SIG-M5 treated with dmso at 0.1 percent for 504 hours (cell line): Measurements from ENCODE around the gene DZIP1L.

Experiments used
- DNase-seq: peaks from one replicate; lab custom pipeline; 2025; ENCODE audit not compliant: unreplicated experiment; lab: John Stamatoyannopoulos, UW

The DZIP1L gene

GRCh38 chr3:138072796-138073195 lies 42.6 kb downstream of the DZIP1L start:
- DNase-seq: no peak

GRCh38 chr3:138070006-138070405 lies 45.4 kb downstream of the DZIP1L start:
- no peak for DNase-seq

DNA sequence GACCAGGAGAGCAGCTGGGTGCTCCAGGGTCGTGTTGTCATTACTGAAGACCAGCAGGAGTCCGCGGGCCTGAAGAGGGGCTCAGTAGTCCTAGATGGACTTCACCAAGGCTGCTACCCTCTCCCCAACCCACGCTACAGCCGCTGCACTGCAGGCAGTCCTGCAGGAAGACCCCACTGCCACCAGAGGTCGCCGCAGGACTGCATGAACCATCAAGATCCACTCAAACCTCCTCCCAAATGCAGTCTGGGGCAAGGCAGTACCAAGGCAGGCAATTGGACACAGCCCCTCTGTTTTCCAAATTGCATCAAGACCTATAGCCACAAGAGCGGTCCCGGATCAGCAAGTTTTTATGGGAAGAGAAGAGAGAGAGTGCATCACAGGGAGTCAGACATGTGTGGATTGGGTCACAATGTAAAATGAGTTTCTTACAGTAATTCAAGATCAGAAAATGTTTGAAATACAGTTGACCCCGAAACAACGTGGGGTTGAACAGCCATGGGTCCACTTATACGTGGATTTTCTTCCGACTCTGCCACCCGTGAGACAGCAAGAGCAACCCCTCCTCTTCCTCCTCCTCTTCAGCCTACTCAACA lies 46.7 kb downstream of the DZIP1L start:
- DNase-seq: peak; percentile 62

DNA sequence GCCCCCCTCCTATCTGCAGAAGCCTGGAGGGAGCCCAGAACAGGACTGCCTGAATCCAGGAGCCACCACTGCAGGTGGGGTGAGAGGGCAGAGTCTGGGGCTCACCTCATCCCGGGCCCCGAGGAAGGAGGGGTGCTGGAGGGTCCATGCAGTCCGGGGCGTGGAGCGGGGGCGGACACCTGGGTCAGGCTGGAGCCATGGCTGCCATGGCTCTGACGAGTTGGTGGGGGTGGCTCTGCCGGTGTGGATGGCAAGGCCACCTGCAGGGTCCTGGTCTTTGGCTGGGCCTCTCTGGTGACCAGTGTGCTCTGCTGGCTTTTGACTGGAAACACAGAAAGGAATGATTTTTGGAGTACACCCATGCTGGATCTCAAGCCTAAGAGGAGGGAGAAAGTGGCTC lies 47.4 kb downstream of the DZIP1L start:
- DNase-seq: no peak

DNA sequence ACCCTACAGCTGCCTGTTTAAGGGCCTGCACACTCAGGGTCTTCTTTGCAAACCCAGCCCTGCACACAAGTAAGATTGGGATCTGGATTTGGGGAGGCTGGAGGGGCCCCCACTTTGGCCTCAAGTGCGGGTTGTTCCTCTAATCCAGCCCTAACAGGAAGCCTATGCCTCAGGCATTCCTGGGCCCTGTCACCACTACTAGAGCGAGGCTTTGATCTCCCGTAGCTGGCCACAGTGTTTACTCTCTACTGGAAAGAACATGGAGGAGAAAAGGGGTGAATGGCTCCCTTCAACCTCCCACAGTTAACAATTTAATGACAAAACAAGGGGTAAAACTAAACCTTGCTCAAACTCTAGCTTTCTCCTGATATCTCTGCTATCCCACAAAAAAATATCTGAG lies 48.4 kb downstream of the DZIP1L start:
- DNase-seq: no peak

- no peak for DNase-seq
Observed at GRCh38 chr3:138066383-138066782, 49.0 kb downstream of the DZIP1L start.

GRCh38 chr3:138065949-138066348 lies 49.5 kb downstream of the DZIP1L start:
- DNase-seq: no peak

DNA sequence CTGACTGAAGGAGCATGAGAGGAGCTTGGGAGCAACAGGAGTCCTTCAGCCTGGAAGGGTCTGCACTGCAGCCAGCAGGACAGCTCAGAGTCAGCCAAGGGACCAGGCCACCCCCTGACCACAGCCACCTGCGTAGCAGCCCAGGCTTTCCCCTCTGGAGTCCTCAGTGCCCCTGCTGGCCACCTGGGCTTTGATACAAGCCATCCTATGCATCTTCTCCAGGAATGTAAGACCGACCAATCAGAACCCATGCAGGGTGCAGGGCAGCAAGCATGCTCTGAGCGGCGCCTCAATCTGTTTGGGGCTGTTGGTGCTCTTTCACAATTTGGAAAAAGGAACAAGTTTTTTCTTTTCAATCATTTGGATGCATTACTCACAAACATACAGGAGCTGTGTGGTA lies 52.0 kb downstream of the DZIP1L start:
- peak; percentile 11 for DNase-seq

- no peak for DNase-seq
Observed at GRCh38 chr3:138062626-138063025, 52.8 kb downstream of the DZIP1L start.

GRCh38 chr3:138062037-138062436 lies 53.4 kb downstream of the DZIP1L start:
- DNase-seq: no peak

- peak; percentile 39 for DNase-seq
Observed at GRCh38 chr3:138060792-138061191, 54.6 kb downstream of the DZIP1L start.

DNA sequence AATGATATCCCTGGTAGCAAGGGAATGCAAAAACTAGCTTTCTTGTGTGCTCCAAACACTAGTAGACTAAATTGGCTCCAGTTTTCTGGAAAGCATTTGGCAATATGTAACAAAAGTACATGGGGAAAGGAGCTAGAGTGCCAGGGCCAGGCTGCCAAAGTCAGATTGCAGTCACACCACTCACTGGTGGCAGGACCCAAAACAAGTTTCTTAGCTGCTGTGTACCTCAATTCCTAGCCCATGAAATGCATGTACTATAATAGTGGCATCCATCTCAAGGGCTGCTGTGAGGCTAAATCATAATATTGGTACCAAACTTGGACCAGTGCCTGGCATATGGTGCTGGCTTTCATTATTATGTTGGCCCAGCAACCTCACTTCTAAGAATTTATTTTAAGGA lies 56.1 kb downstream of the DZIP1L start:
- DNase-seq: no peak

DNA sequence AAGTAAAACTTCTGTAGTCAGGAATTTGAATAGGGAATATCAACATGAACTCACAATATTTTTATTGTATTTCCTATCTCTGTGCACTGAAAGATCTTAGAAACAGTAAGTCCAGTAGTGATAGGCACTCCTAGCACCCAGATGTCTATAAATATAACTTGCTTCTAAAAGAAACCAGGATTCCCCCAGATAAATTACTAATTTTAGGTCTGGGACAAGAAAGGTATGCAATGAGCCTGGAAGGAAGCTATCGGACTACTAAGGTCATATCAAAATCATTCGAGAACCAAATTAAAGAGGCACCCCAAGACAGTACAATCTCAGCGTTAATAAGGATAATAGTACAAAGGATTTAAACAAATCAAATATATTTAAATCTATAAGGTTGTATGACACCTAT lies 58.0 kb downstream of the DZIP1L start:
- DNase-seq: no peak

DNA sequence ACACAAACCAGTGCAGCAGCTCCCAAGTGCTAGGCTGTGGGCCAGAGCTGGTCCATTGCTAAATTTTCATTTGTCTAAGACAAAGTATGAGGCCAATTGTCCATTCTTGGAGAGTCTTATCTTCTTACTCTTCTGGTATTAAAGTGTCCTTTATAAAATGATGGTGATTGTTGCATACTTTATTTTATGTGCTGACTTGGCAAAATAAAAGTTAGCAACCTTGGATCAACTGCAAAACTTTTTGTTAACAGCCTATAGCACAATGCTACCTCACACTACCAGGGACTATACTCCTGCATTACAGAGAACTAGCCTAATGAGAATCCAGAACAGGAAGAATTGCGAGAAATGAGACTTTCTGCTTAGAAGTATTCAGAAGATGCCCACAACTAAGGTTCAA lies 61.4 kb downstream of the DZIP1L start:
- DNase-seq: no peak

DNA sequence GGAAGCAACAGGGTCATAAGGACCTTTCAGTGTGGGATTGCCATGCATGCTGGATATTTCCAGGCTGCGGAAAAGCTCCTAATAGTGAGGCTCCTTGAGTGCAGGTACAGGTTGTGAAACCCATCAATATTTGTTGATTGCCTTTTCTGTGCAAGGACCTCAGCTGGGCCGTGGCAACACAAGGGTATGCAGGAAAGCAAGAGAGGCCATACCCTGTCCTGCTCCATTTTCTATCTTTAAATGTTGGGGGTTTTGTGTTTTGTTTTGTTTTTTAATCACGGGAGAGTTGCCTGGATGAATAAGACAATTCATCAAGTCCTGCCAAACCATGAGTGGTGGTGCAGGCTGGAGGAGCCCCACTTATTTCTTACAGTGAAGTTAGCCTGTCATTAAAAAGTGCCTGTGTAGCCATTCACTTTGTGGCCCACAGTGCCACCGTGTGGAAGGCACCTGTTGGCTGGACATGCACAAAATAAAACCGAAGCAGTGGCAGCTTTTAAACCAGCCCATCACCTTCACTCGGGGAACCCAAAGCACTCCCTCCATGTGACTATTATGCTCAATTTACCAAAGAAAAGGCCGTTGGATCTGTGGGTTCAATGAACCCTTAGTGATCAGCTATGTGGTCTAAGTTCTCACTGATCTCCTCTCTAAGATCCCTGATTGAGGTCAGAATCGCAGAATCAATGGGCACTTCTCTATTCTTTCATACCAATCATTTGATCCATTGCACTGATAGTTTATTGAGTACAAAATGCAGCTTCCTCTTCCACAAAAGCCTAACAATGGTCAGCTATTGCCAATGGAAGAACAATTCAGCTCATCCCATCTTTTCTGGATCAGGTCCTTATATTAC lies 63.2 kb downstream of the DZIP1L start:
- DNase-seq: peak; percentile 29

DNA sequence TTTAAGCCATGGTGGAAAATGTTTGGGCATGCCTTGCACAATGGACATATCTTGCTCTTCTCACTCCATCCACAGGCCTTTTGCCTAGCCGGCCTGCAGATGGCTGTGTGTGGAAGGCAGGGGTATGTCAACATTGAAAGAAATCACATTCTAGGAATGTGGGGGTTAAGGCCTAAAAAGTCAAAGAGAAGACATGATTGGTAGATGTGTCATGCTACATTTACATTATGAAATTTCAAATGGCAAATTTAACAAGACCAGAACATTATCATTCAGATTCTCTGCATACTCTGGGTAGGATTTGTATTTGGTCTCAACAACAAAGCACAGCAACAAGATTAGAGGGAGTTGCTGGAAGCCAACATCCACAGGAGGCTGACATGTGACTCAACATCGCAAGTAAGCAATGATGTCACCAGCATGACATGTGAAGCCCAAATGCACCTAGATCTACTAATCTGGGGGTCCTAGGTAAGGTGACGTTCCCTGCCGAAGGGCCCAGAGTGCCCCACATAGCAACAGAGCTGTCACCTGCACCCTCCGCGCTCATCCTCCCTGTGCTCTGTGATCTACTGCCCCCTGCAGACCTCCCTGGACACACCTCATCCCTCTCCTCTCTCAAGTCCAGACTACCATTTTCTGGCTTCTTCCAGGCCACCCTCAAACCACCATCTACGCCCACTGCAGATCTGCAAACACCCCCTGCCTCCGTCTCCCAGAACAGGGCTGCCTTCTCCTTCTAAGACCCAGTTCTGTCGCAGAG lies 66.1 kb downstream of the DZIP1L start:
- no peak for DNase-seq

DNA sequence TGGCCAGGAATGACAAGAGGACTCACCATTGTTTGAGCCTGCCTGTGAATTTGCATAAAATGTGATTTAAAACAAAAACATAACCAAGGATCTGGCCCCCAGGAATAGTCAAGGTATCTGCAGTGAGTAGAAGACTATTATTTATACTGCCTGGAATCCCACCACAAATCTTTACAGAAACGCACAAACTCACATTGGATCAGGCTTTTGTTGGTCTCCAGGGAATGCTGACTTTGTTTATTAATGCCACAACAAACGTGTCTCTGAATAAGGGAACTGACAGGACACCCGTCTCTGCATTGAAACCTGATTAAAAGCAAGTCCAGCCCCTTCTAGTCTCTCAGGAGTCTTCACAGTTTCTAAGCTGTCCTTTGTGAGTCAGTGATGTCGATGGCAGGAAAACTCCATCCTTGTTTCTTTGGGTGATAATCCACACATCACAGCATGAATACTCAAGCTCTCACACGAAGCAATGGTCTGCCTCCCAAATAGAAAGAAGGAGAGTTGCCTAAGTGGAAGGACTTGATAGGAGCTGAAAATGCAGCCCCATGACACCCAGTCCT lies 67.7 kb downstream of the DZIP1L start:
- no peak for DNase-seq

- no peak for DNase-seq
Observed at GRCh38 chr3:138046955-138047354, 68.5 kb downstream of the DZIP1L start.

DNA sequence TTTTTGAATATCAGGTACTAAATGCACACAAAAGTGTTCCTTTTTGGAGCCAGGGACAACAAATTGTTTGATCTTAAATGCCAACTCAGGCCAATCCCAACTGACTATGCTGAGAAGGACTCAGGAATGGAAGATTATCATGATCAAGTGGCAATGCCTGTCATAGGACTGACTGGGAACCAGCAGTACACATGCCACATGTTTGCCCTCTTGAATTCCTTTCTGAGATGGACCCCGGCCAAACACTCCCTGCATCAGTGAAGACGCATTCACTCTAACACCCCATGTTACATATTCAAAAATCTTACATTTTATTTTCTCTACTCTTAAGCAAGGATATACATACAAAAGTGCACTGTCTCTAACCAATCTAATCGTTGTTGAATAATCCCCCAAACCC lies 69.3 kb downstream of the DZIP1L start:
- no peak for DNase-seq

DNA sequence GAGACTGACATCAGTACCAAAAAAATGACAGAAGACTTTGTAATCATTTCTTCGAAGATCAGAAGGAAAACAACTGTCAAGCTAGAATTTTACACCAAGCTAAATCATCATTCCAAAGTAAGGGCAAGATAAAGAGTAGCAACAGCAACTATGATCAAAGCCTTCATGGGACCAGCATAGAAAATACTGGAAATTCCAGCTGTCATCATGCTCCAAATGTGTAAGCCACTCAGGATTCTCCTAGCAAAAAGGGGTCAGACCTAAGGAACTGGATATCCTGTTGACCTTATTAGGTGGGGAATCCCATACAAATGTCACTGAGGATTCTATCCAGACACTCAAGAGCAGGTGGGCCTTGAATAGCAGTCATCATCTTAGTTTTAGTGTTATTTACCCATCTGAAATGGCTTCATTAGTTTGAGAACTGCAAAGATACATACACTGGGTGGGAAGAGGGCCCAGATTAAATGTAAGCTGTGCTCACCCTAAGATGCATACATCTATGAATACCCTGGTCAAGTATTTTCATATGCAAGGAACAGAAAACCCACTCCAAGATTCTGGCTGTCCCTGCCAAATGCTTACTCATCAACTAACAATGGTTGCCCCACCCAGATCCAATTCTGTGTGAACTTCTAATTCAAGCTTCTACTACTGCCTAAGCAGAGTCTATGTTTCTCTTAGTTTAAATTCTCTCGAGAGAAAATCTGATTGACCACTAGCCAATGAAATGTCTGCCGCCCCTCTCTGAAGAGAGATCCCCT lies 72.0 kb downstream of the DZIP1L start:
- no peak for DNase-seq

GRCh38 chr3:138042043-138042442 lies 73.4 kb downstream of the DZIP1L start:
- DNase-seq: no peak
